HG03442 (cell line): ENCODE measurements around the gene SESTD1.
"Not testable (repeated sequence)": the region's sequence is repeated elsewhere in the genome, so short reads cannot be mapped to it uniquely, and the experiment has no call there.

ENCODE experiments used
- ATAC-seq: cut with Tn5 transposase; IDR thresholded peaks from one replicate; pipeline ENCODE4 v1.9.1; 2021; ENCODE audit warnings: mild to moderate bottlenecking, moderate library complexity; ENCODE audit not compliant: unreplicated experiment

The SESTD1 gene

DNA sequence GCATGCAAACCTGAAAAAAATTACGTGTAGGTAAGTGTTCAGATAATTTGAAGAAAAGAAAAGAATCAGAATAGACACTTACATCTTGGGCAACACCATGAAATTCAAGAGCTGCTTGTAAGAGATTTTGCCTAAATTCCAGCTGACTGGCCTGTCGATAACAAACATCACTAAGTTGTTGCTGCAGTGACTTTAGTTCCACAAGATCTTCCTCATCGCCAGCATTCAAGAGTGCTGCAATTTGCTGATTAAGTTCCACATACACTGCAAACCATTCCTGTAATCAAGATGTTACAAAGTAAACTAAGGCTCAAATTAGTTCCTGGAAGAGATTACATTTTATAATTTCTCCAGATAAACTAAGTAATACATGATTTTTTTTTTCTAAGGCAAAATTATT is 140.3 kb downstream of the SESTD1 start:
- ATAC-seq = no peak

DNA sequence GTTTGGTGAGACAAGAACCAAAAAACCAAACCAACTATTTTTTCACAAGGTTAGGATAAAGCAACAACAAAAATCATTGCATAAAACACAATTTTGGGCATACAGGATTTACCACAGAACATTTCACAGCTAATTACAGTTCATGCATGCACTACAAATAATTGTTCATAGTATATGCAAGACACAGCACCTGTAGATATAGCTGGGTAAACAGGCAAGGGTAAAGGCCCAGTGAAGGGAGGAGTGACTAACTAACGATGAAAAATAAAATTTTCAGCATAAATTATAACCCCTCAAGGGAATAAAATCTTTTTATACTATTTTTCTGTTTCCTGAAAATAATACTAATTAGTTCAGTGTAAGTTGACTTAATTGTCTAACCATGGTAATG is 141.4 kb downstream of the SESTD1 start:
- no peak for ATAC-seq

DNA sequence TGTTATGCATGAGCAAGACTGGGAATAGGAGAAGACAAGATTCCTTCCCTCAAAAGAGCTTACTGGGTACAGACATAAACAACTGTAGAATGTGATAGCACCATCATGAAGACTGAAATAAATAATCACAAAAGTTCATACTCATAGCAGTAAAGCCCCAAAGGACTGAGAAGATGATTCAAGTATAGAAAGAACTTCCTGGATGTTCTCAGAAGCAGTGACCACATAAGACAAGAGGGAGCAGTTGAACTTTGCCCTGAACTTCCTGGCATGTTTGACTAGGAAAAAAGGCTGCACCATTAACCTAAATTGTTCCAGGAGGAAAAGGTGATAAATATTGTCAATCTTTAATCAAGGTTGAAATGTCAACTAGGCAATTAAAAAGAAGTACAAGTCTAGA is 156.9 kb downstream of the SESTD1 start:
- ATAC-seq = peak; percentile 55

DNA sequence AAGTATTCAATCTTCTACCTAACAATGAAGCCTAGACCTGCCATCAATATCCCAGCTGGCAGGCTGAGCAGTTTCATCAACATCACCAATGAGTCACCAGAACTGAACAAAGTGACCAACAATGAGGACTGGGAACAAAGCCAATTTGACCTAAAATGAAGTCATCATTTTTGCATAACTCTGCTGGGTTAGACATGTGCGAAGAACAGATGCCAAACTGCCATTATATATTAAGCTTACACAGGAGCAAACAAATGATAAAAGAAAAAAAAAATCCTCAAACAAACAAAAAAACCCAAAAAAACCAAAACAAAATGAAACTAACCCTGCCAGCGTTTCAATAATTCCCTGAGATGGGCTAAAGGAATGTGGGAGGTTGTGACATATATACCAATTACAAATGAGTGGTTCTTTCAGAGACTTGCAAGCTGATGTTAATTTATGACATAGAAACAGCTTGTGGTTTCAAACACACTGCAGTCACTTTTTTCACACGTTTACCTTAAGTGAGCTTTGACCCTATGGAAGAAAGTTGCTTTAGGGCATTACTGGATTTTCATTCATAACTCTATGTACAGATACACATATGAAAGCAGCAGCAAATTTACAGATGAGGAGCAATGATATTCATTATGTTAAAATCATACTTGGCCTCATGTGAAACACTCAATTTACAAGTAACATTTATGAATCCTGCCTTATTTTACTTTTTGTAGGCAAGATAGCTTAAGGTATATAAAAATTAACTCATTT is 157.8 kb downstream of the SESTD1 start:
- ATAC-seq = peak; percentile 74

DNA sequence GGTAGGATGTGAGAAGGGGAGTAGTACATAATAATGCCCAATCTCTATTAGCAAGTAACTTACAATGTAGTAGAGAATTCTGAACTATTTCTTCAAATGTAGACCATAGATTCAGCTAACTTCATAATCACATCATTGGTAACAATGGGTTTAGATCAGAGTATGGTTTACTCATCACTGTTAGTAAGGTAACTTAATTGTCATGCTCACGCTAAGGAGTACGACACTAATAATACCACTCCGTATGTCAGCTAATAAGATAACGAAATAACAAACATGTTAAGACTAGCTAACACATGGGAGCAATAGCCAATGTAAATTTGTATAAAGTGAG is 158.3 kb downstream of the SESTD1 start:
- ATAC-seq = no peak

DNA sequence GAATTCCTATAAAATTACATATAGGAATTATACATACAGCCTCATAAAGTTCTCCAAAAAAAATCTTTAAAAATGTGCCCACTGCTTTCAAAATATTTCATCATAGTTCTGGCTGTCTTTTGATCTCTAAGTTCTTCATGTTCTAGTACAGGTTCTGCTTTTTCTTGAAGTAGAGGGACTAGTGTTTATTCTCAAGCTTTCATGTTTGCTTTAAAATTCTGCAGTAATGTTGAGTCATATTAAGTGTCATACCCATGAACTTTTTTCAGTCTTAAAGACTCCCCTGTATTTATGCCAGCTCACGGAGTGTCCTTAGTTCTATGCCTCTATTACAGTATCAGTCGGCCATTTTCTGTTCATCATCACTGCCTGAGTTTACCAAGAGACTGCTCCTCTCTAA is 159.9 kb downstream of the SESTD1 start:
- no peak for ATAC-seq

DNA sequence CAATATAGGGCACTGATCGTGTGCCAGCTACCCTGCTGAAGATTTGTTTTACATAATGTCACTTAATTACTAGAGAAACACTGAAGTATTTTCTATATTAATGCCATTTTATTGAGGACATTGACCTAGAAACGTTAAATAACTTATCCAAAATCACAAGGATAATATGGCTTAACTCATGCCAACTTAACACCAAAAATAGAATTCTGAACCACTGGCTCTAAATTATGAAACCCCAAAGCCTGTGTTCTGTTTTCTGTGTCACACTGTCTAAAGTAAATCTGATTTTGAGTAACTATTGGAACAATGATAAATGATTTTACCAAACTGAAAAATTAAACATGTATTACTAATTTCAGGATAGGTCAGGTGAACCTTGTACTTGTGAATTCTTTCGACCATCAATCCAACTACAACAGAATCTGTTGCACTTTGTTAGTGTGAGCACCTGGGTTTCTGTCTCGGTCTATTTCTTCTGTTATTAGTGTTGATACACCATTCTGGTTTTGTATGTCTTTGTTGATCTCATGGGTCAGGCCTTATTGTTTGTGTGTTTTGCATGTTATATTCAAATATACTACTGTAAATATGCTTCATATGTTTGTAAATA is 166.4 kb downstream of the SESTD1 start:
- no peak for ATAC-seq

DNA sequence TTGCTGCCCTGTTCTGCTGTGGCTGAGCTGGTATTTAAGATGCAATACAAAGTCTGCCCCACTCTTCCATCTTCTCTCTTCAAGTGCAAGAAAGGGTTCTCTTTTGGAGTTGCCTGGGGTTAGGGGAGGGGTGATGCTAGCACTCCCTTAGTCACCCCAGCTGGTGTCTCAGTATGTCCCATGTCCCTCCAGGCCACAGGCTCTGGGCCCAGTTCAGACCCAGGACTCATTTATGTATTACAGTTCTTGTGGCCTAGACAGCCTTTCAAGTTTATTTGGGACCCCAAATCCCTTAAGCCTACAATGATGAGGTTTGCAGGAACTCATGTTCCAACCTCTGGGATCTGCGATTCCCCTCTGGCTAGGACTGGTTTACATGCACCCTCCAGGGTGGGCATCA is 167.5 kb downstream of the SESTD1 start:
- no peak for ATAC-seq

DNA sequence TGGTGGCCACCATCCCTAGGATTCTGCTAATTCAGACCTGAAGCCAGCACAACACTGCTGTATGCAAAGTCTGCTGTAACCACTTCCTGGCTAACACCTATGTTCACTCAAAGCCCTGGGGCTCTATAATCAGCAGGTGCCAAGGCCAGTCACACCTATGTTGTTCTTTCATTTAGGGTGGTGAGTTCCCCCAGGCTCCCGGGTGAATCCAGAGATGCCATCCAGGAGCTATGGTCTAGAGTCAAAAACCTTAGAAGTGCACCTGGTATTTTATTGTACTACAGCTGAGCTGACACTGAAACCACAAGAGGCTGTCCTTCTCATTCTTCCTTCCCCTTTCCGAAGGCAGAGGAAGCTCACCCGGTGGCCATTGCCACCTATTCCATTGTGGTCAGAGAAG is 168.5 kb downstream of the SESTD1 start:
- peak; percentile 96 for ATAC-seq

DNA sequence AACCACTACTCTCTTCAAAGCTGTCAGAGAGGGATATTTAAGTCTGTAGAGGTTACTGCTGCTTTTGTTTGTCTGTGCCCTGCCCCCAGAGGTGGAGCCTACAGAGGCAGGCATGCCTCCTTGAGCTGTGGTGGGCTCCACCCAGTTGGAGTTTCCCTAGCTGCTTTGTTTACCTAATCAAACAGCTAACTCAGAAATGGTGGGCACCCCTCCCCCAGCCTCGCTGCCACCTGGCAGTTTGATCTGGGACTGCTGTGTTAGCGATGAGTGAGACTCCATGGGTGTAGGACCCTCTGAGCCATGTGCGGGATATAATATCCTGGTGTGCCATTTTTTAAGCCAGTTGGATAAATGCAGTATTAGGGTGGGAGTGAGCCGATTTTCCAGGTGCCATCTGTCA is 171.7 kb downstream of the SESTD1 start:
- ATAC-seq = not testable (repeated sequence)

DNA sequence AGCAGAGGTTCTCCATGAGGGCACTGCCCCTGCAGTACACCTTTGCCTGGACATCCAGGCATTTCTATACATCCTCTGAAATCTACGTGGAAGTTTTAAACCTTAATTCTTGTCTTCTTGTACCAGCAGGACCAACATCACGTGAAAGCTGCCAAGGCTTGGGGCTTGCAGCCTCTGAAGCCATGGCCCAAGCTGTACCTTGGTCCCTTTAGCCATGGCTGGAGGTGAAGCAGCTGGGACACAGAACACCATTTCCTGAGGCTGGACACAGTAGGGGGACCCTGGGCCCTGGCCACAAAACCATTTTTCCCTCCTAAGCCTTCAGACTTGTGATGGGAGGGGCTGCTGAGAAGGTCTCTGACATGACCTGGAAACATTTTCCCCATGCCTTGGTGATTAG is 181.9 kb downstream of the SESTD1 start:
- ATAC-seq = no peak

DNA sequence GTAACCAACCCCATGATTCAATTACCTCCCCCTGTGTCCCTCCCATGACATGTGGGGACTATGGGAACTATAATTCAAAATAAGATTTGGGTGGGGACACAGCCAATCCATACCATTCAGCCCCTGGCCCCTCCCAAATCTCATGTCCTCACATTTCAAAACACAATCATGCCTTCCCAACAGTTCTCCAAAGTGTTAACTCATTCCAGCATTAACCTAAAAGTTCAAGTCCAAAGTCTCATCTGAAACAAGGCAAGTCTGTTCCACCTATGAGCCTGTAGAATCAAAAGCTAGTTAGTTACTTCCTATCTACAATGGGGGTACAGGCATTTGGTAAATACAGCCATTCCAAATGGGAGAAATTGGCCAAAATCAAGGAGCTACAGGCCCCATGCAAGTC is 182.7 kb downstream of the SESTD1 start:
- no peak for ATAC-seq

DNA sequence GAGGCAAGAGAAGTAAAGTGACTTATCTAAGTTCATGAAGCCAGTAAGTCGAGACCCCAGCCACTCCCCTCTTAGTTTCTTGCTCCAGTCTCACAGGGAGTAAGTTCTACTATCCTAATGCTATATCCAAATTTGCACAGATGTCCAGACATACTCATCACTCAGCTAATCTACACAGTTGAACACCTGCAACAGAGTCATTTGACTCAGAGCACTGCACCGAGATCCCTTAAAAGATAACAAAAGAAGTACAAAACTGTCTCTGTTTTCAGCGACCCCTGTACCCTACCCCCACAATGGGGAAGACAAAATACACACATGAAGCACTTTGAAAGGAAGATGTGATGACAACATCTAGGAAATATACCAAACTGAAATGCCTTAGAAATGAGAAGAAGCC is 192.1 kb downstream of the SESTD1 start:
- no peak for ATAC-seq

DNA sequence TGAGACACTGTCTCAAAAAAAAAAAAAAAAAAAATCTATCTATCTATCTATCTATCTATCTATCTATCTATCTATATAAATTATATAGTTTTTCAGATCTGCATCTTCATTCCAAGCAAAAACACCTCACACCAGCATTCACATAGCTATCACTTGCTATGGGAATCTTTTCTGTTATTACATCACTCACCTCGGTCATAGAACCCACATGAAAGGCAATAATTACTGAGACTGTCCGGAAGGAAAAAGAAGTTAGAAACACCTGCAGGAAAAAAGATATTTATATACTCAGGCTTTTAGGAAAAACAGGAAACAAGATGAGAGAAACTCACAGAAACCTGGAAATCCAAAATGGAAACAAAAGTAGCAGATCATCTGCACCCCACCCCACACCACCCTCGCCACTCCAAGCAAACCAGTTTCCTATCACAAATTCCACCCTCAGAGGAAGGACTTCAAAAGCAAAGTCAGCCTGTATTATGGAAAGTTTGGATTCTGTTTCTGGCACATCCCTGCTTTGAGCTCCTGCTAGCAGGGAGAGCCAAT is 192.7 kb downstream of the SESTD1 start:
- no peak for ATAC-seq

DNA sequence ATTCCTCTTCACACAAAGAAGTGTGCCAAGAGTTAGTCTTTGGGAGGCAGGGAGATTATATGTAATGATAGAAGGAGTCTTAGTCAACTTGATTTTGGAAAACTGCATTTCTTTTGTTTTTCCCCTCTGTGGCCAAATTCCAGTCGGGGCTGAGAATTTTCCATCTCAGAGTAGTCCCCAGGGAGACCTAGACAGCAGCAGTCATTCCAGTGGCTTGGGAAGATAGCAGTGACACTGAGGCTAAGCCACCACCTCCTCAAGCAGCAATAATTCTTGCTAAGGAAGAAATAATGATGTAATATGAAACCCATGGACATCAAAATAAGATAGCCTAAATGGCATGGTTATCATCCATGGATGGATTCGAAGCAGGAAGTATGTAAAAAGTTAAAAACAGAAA is 193.7 kb downstream of the SESTD1 start:
- no peak for ATAC-seq

DNA sequence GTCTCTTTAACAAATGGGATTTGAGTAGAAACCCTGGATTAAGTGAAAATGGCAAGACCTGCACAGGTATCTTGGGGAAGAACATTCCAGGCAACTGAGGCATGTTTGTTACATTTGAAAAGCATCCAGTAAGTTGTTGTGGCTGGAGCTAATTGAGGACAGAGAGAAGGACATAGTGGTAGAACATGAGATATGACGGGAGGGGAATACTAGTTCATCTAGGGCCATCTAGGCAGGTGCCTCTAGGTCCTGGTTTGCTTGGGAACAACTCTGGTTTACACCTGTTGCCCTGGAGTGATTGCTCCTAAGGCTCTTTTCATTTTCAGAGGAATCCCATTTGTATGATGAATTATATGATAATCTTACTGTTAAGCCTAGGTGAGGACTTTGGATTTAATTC is 194.9 kb downstream of the SESTD1 start:
- no peak for ATAC-seq

DNA sequence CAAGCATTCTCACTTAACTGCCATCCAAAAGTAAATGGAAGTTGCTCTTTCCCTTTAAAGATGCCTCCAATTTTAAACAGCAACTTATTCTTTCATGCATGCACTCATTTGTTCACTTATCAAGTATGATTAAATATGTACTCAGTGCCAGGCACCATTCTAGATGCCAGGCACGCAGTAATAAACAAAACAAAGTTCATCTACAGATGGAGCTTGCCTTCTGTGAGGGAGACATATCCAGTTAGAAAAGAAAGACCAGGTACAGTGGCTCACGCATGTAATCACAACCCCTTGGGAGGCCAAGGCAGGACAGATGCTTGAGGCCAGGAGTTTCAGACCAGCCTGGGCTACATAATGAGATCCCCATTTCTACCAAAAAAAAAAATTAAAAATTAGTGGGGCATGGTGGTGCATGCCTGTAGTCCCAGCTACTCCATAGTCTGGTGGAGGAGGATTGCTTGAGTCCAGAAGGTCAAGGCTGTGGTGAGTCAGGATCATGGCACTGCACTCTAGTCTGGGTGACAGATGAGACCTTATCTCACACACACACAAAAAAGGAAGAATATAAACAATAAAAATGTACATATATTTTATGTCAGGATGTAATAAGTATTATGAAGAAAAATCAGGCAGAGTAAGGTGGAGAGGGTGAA is 195.5 kb downstream of the SESTD1 start:
- no peak for ATAC-seq

DNA sequence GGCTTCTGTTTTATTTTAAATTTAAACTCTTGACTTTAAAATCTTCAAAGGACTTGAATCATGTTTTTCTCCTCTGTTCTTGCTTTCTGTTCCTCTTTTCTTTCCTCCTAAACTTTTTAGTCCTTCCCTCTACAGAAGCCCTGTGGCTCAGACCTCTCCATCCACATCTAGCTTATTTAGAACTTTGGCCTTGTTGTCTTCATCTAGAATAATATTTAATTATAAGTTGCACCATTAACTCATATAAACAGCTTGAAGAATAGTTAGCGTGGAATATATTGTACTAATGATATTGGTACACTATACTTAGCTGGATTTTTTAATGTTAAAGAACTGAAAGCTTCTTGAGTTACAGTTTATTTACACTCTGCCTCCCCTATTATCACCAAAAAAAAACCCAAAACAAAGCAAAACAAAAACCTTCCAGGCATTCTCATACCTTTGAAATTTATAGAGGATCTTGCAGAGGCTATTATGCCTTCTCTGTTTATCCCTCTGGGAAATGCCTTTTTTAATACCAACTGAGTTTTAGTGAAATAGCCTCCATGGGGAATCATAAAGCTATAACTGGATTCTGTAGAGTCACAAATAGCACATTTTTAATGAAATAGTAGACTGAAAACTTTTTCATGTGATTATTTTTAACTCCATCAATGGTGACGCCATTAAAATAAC is 205.5 kb downstream of the SESTD1 start:
- peak; percentile 83 for ATAC-seq

DNA sequence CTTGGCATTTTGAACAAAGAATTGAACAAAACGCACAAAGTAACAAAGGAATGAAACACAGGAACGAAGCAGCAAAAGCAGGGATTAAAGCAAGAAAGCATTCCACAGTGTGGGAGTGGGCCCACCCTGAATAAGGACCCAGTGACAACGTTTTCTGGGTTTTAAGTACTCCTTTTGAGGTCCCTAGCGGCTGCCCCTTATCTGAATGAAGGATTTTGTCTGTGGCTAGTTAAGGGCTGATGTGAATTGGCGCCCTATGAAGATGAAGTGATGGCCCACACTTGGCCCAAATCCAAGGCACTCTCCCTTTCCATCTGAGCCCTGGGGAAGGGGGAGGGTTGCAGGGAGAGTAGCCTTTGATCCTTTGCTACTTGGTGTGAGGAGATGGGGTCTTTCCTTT is 206.9 kb downstream of the SESTD1 start:
- ATAC-seq = no peak

DNA sequence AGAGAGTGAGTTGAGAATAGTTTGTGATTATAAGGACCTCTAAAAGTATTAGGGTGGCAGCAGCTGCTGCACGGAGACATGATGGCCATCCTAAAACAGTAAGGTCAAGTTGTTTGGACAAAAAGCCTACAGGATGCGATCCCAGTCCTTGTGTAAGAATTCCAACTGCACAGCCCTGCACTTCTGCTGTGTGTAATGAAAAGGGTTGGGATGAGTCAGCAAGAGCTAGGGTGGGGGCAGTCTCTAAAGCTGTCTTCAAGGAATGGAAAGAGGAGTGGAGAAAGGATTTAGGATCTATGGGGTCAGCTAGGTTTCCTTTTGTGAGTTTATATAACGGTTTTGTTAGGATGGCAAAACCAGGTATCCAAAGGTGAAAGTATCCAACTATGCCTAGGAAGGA is 211.1 kb downstream of the SESTD1 start:
- not testable (repeated sequence) for ATAC-seq
